GM23248 (cell line): Measurements from ENCODE around the gene COL4A4. TPM values are rescaled to one million over a fixed set of nuclear protein-coding genes. Genes with fewer than 3 reads are reported as not detected.

Experiments used
- DNase-seq: peaks from one replicate; pipeline ENCODE4 v3.0.0-alpha.2; 2015
- H2AFZ ChIP-seq: fragments of 200-600 bp; sonication (generic); 2 replicates; pipeline ENCODE4 v1.6.1; 2016; ENCODE audit warnings: antibody characterized with exemption
- H3F3A ChIP-seq: fragments of 200-600 bp; sonication (generic); 2 replicates; pipeline ENCODE4 v1.6.1; 2016; ENCODE audit warnings: mild to moderate bottlenecking, antibody characterized with exemption, mixed run types; ENCODE audit not compliant: insufficient read depth
- H3K27ac ChIP-seq: fragments of 200-600 bp; sonication (generic); 2 replicates; pipeline ENCODE4 v1.5.1; 2016; ENCODE audit warnings: mild to moderate bottlenecking
- H3K27me3 ChIP-seq: fragments of 200-600 bp; sonication (generic); replicated peaks from 2 replicates; pipeline ENCODE4 v1.6.1; 2016; ENCODE audit warnings: mild to moderate bottlenecking; ENCODE audit not compliant: insufficient read depth
- H3K36me3 ChIP-seq: fragments of 200-600 bp; sonication (generic); 2 replicates; pipeline ENCODE4 v1.6.1; 2016; ENCODE audit warnings: low read depth, mild to moderate bottlenecking
- H3K4me1 ChIP-seq: fragments of 200-600 bp; sonication (generic); 2 replicates; pipeline ENCODE4 v1.6.1; 2016; ENCODE audit warnings: mild to moderate bottlenecking; ENCODE audit not compliant: insufficient read depth
- H3K4me2 ChIP-seq: fragments of 200-600 bp; sonication (generic); one replicate; pipeline ENCODE4 v1.6.1; 2016; ENCODE audit warnings: mild to moderate bottlenecking; ENCODE audit not compliant: unreplicated experiment
- H3K4me3 ChIP-seq: fragments of 200-600 bp; sonication (generic); 2 replicates; pipeline ENCODE4 v1.5.1; 2016; ENCODE audit warnings: mild to moderate bottlenecking
- H3K79me2 ChIP-seq: fragments of 200-600 bp; sonication (generic); 2 replicates; pipeline ENCODE4 v1.6.1; 2016; ENCODE audit warnings: mild to moderate bottlenecking; ENCODE audit not compliant: insufficient read depth
- H3K9ac ChIP-seq: fragments of 200-600 bp; sonication (generic); 2 replicates; pipeline ENCODE4 v1.6.1; 2016; ENCODE audit warnings: mild to moderate bottlenecking
- H3K9me2 ChIP-seq: fragments of 200-600 bp; sonication (generic); 2 replicates; pipeline ENCODE4 v1.6.1; 2016; ENCODE audit warnings: mixed run types, mild to moderate bottlenecking, moderate library complexity; ENCODE audit not compliant: insufficient read depth
- H3K9me3 ChIP-seq: fragments of 200-600 bp; sonication (generic); one replicate; pipeline ENCODE4 v1.6.1; 2017; ENCODE audit warnings: low read depth
- H4K20me1 ChIP-seq: fragments of 200-600 bp; sonication (generic); 2 replicates; pipeline ENCODE4 v1.6.0; 2016; ENCODE audit not compliant: insufficient read depth
- EZH2 ChIP-seq: fragments of 200-600 bp; sonication (generic); IDR thresholded peaks from 2 replicates; pipeline ENCODE4 v1.6.1; 2018; ENCODE audit warnings: antibody characterized with exemption, mild to moderate bottlenecking; ENCODE audit not compliant: insufficient read depth, poor library complexity, severe bottlenecking
- EZH2phosphoT487 ChIP-seq: fragments of 200-600 bp; sonication (generic); IDR thresholded peaks from 2 replicates; pipeline ENCODE4 v1.6.1; 2018; ENCODE audit warnings: antibody characterized with exemption, moderate library complexity, mild to moderate bottlenecking, low read depth; ENCODE audit not compliant: insufficient read depth
- WGBS, 2 experiments: methylation state at CpG; one replicate each; pipeline ENCODE4 v1.1.6; 2015 to 2017; ENCODE audit warnings: low lambda C conversion rate in 2 of 2, low coverage in 1 of 2; ENCODE audit errors: missing lambda C conversion rate in 2 of 2; 5-methylcytosine and 5-hydroxymethylcytosine counted together
- in situ Hi-C: fragments of 300-500 bp; cut with MboI; formaldehyde crosslinking; loops from 2 replicates; pipeline ENCODE4 v1.15.0; 2020
- polyA plus RNA-seq: library from polyadenylated mRNA; unstranded; fragments of >200 nt; fragmentation: Nextera tagmentation; extraction: Ambion mirVana; gene quantifications from 2 replicates; pipeline ENCODE4 v1.2.1, GENCODE V29; 2016
- total RNA-seq: library from RNA; depleted of rRNA; stranded (reverse); fragments of >200 nt; shearing (Covaris generic); gene quantifications from 2 replicates; pipeline ENCODE4 v1.2.3, GENCODE V29; 2014

COL4A4 gene
- total and polyA plus RNA-seq, 2 experiments from 2014 or later = 0.36 to 0.76 TPM

- Histone ChIP-seq H3K36me3 (no peaks in the 10 kb centered on the region), H3K4me2 (peak overlapping the region; percentile 25), H3K9me2 (no peaks in the 10 kb centered on the region), H3K9me3 (no peaks in the 10 kb centered on the region), H3K4me1 (peaks cover 21% of the 10 kb centered on the region), H3K4me3 (no peak overlapping the region), H3K27me3 (0 out of 2 replicates have a peak, but pooled peaks cover 1% of the 10 kb centered on the region), H3K9ac (no peak overlapping the region), H2AFZ (no peak overlapping the region), H3K27ac (no peak overlapping the region), H4K20me1 (no peaks in the 10 kb centered on the region), H3K79me2 (no peaks in the 10 kb centered on the region), H3F3A (no peaks in the 10 kb centered on the region)
- 44 to 51% methylated on average over 6 of the region's 6 CpGs for WGBS, 2 experiments
- DNase-seq = peak; percentile 60
- in situ Hi-C loops = no loop called here
- TF ChIP-seq EZH2 (no peak), EZH2phosphoT487 (no peak)
These were observed 8.8 kb downstream of the COL4A4 start for GRCh38 chr2:227154986-227155774.

GRCh38 chr2:227153758-227154486 is 10.1 kb downstream of the COL4A4 start:
- in situ Hi-C loops = no loop called here
- Histone ChIP-seq H3K4me2 (no peak overlapping the region), H3K9ac (no peak overlapping the region), H3K27me3 (no peaks in the 10 kb centered on the region), H3K79me2 (no peaks in the 10 kb centered on the region), H4K20me1 (no peaks in the 10 kb centered on the region), H2AFZ (no peak overlapping the region), H3K4me3 (no peak overlapping the region), H3K9me2 (no peaks in the 10 kb centered on the region), H3K4me1 (peaks cover 21% of the 10 kb centered on the region), H3F3A (no peaks in the 10 kb centered on the region), H3K9me3 (no peaks in the 10 kb centered on the region), H3K36me3 (no peaks in the 10 kb centered on the region), H3K27ac (no peak overlapping the region)
- 42 to 45% methylated on average over 4 of the region's 4 CpGs for WGBS, 2 experiments
- TF ChIP-seq EZH2phosphoT487 (no peak), EZH2 (no peak)
- no peak for DNase-seq

- Histone ChIP-seq H3K27me3 (no peaks in the 10 kb centered on the region), H3K9ac (no peak overlapping the region), H3K79me2 (no peaks in the 10 kb centered on the region), H3K4me3 (no peak overlapping the region), H3K27ac (no peak overlapping the region), H3K4me2 (no peak overlapping the region), H3K9me3 (no peaks in the 10 kb centered on the region), H3K36me3 (no peaks in the 10 kb centered on the region), H2AFZ (no peak overlapping the region), H3F3A (no peaks in the 10 kb centered on the region), H3K4me1 (peaks cover 21% of the 10 kb centered on the region), H4K20me1 (no peaks in the 10 kb centered on the region), H3K9me2 (no peaks in the 10 kb centered on the region)
- WGBS, 2 experiments = 85% methylated on average over 4 of the region's 4 CpGs
- no peak for DNase-seq
- no peak for TF ChIP-seq EZH2phosphoT487
- in situ Hi-C loops = no loop called here
These were observed 10.7 kb downstream of the COL4A4 start for GRCh38 chr2:227153307-227153706.

- no peaks in the 10 kb centered on the region for H3K27me3 ChIP-seq
- no peaks in the 10 kb centered on the region for H3K79me2 ChIP-seq
- no peak for DNase-seq
- H3K27ac ChIP-seq = no peak overlapping the region
- in situ Hi-C loops = no loop called here
- no peak for TF ChIP-seq EZH2phosphoT487
- TF ChIP-seq EZH2 = no peak
- H4K20me1 ChIP-seq = no peaks in the 10 kb centered on the region
- no peaks in the 10 kb centered on the region for H3K9me2 ChIP-seq
- H3K36me3 ChIP-seq = no peaks in the 10 kb centered on the region
- H3K9me3 ChIP-seq = no peaks in the 10 kb centered on the region
- peaks cover 23% of the 10 kb centered on the region for H3K4me1 ChIP-seq
- no peak overlapping the region for H3K4me2 ChIP-seq
- no peak overlapping the region for H3K9ac ChIP-seq
- no peaks in the 10 kb centered on the region for H3F3A ChIP-seq
- H3K4me3 ChIP-seq = no peak overlapping the region
- no peak overlapping the region for H2AFZ ChIP-seq
- 90 to 91% methylated on average over 2 of the region's 2 CpGs for WGBS, 2 experiments
These were observed 11.8 kb downstream of the COL4A4 start for GRCh38 chr2:227152093-227152766.
